Epithelial cell of esophagus (primary cell): Measurements from ENCODE around the gene MTA1.

Experiments
- DNase-seq: peaks from one replicate; pipeline ENCODE4 v3.0.0; 2010; ENCODE audit warnings: low read depth
- H3K4me3 ChIP-seq: 2 replicates; pipeline ENCODE4 v1.5.1; 2011; ENCODE audit warnings: mild to moderate bottlenecking, low read length, control low read depth
- TF ChIP-seq, protein P1 (sequence below): IDR thresholded peaks from 2 replicates; pipeline ENCODE4 v1.5.1; 2011; ENCODE audit warnings: low read depth, mild to moderate bottlenecking, low read length, control low read depth, inconsistent platforms; ENCODE audit not compliant: insufficient read depth; ENCODE audit errors: missing control alignments

Gene MTA1

GRCh38 chr14:105419195-105420091 lies at the start of gene MTA1:
TSS of gene MTA1 (plus strand) at chr14:105419827. CDS start at chr14:105420036, 209 bp downstream.
- H3K4me3 ChIP-seq = peak within 1 kb of the TSS; percentile 71
- TF ChIP-seq, protein P1, sequence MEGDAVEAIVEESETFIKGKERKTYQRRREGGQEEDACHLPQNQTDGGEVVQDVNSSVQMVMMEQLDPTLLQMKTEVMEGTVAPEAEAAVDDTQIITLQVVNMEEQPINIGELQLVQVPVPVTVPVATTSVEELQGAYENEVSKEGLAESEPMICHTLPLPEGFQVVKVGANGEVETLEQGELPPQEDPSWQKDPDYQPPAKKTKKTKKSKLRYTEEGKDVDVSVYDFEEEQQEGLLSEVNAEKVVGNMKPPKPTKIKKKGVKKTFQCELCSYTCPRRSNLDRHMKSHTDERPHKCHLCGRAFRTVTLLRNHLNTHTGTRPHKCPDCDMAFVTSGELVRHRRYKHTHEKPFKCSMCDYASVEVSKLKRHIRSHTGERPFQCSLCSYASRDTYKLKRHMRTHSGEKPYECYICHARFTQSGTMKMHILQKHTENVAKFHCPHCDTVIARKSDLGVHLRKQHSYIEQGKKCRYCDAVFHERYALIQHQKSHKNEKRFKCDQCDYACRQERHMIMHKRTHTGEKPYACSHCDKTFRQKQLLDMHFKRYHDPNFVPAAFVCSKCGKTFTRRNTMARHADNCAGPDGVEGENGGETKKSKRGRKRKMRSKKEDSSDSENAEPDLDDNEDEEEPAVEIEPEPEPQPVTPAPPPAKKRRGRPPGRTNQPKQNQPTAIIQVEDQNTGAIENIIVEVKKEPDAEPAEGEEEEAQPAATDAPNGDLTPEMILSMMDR = no peak
- DNase-seq = peak; percentile 45

GRCh38 chr14:105374389-105374788 lies 45.2 kb upstream of the MTA1 start:
- H3K4me3 ChIP-seq = no peak overlapping the region
- TF ChIP-seq, protein P1 = peak; percentile 11
- peak; percentile 54 for DNase-seq

- H3K4me3 ChIP-seq = no peak overlapping the region
- no peak for DNase-seq
- TF ChIP-seq, protein P1 = no peak
These were observed 44.0 kb upstream of the MTA1 start for GRCh38 chr14:105375635-105376057.

DNA sequence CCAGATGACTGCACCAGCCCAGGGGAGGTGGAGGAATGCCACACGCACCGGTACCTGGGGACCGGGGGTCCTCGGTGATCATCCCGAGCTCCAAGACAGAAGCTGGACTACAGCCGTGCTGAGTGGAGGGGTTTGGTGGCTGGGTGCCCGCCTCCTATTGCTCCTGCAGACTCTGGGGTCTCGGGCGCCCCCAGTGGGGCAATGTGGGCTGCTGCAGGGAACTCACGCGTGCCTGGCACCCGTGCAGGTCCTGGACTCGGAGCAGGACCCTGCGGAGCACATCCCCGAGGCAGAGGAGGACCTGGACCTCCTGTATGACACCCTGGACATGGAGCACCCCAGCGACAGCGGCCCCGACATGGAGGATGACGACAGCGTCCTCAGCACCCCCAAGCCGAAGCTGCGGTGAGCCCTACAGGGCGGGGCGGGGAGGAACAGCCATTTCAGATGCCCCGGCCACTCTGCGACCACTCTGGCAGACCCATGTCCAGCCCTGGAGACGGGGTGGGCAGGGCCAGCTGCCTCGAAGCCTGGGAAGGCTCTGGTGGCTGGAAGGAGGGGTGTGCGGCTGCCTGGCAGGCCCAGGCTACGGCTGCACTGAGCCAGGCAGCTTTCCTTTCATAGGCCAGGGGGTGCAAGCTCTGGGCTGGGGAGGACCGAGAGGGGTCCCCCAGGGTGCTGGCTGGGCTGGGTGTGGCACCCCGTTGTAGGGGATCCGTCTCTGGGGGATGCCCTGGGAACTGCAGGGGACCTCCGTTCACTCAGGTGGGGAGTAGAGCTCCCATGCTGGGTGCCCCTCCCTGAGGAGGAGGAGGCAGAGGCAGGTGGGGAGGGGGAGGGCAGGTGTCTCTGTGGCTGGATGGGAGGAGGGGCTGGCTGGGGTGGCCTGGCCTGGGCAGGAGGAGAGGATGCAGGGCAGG lies 42.8 kb upstream of the MTA1 start:
- no peak overlapping the region for H3K4me3 ChIP-seq

GRCh38 chr14:105377555-105378182 lies 42.0 kb upstream of the MTA1 start:
- H3K4me3 ChIP-seq = no peak overlapping the region
- DNase-seq = no peak
- TF ChIP-seq, protein P1 = no peak

More for the DNA sequence above, 42.8 kb upstream of the MTA1 start:
- no peak for DNase-seq
- TF ChIP-seq, protein P1 = no peak

- DNase-seq = no peak
- no peak overlapping the region for H3K4me3 ChIP-seq
- TF ChIP-seq, protein P1 = no peak
These were observed 41.4 kb upstream of the MTA1 start for GRCh38 chr14:105378199-105378598.
